MM.1S (cell line): ENCODE data around the gene GBF1.

Experiments used
- DNase-seq: peaks from one replicate; pipeline ENCODE4 v3.0.0-alpha.2; 2015
- H2AFZ ChIP-seq: fragments of 300-600 bp; sonication (generic); 2 replicates; pipeline ENCODE4 v1.6.0; 2016; ENCODE audit warnings: antibody characterized with exemption, low read length
- H3F3A ChIP-seq: fragments of 300-600 bp; sonication (generic); 2 replicates; pipeline ENCODE4 v1.6.1; 2016; ENCODE audit warnings: mild to moderate bottlenecking, antibody characterized with exemption, low read length, moderate library complexity, mixed read lengths; ENCODE audit not compliant: insufficient read depth
- H3K27ac ChIP-seq: fragments of 300-600 bp; sonication (generic); 2 replicates; pipeline ENCODE4 v1.5.1; 2016; ENCODE audit warnings: mild to moderate bottlenecking, low read length
- H3K27me3 ChIP-seq: fragments of 300-600 bp; sonication (generic); replicated peaks from 2 replicates; pipeline ENCODE4 v1.6.0; 2016; ENCODE audit warnings: low read length; ENCODE audit not compliant: insufficient read depth
- H3K36me3 ChIP-seq: fragments of 300-600 bp; sonication (generic); replicated peaks from 2 replicates; pipeline ENCODE4 v1.6.1; 2016; ENCODE audit warnings: mild to moderate bottlenecking, low read length, mixed read lengths; ENCODE audit not compliant: insufficient read depth
- H3K4me1 ChIP-seq: fragments of 300-600 bp; sonication (generic); 2 replicates; pipeline ENCODE4 v1.6.1; 2016; ENCODE audit warnings: low read length, mixed read lengths
- H3K4me2 ChIP-seq: fragments of 300-600 bp; sonication (generic); 2 replicates; pipeline ENCODE4 v1.6.0; 2016; ENCODE audit warnings: low read depth, low read length
- H3K4me3 ChIP-seq: fragments of 300-600 bp; sonication (generic); 2 replicates; pipeline ENCODE4 v1.5.1; 2016; ENCODE audit warnings: low read length, mixed read lengths
- H3K79me2 ChIP-seq: fragments of 300-600 bp; sonication (generic); 2 replicates; pipeline ENCODE4 v1.6.1; 2016; ENCODE audit warnings: mixed run types, low read length, mixed read lengths
- H3K9ac ChIP-seq: fragments of 300-600 bp; sonication (generic); 2 replicates; pipeline ENCODE4 v1.6.1; 2016; ENCODE audit warnings: low read length, mixed read lengths
- H3K9me2 ChIP-seq: fragments of 300-600 bp; sonication (generic); replicated peaks from 2 replicates; pipeline ENCODE4 v1.6.1; 2016; ENCODE audit warnings: mild to moderate bottlenecking, low read length, mixed read lengths; ENCODE audit not compliant: insufficient read depth
- H3K9me3 ChIP-seq: fragments of 300-600 bp; sonication (generic); replicated peaks from 2 replicates; pipeline ENCODE4 v1.6.1; 2016; ENCODE audit warnings: mild to moderate bottlenecking, low read length, mixed read lengths; ENCODE audit not compliant: insufficient read depth
- H4K20me1 ChIP-seq: fragments of 300-600 bp; sonication (generic); 2 replicates; pipeline ENCODE4 v1.6.1; 2016; ENCODE audit warnings: mild to moderate bottlenecking, low read length, moderate library complexity, mixed read lengths; ENCODE audit not compliant: insufficient read depth
- EZH2 ChIP-seq: fragments of 300-600 bp; sonication (generic); optimal IDR thresholded peaks from 2 replicates; pipeline ENCODE3; 2017; ENCODE audit warnings: low read depth, mild to moderate bottlenecking, antibody characterized with exemption, low read length, mixed read lengths
- EZH2phosphoT487 ChIP-seq: fragments of 300-600 bp; sonication (generic); IDR thresholded peaks from 2 replicates; pipeline ENCODE4 v1.6.1; 2018; ENCODE audit warnings: antibody characterized with exemption, low read length
- TF ChIP-seq, protein P1 (sequence below): fragments of 300-600 bp; sonication (generic); IDR thresholded peaks from 2 replicates; pipeline ENCODE4 v1.5.1; 2016; ENCODE audit warnings: antibody characterized with exemption, low read length, mixed read lengths

Gene GBF1

DNA sequence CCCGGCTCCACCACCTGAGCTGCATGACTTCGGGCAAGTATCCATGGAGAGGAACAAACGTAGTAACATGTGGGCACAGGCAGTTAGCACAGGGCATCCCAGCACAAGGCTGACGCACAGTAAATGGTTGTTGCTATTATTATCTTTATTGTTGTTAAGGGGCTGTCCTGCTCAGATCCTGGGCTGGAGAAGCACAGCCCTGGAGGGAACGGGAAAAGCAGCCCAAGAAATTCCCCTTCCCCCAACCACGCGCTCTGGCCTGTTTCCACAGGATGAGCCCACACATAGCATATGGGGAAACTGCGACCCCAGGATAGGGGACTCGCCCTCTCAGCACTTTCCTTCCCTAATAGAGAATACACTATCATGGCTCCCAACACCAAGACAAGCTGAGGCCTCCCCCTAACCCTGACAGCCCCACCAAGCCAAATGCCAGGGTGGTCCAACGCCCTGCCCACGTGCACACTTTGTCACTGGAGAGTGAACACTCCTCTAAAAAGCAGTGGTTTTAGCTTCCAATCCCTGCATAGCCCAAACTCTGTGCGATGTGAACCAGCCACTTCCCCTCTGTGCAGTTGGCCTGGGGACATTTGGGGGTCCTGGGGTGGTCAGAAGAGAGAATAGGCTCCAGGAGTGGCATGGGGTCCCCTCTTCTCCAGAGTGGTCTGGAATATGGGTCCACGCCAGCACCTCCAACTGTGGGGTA, 162.2 kb downstream of the GBF1 start:
- no peak overlapping the region for H3K4me3 ChIP-seq
- H3K36me3 ChIP-seq: no peaks in the 10 kb centered on the region
- H3F3A ChIP-seq: peaks cover 13% of the 10 kb centered on the region; the same call in 1 of the 2 replicates
- H3K9ac ChIP-seq: no peak overlapping the region
- peaks cover 54% of the 10 kb centered on the region for H3K27me3 ChIP-seq
- H3K79me2 ChIP-seq: no peaks in the 10 kb centered on the region
- H4K20me1 ChIP-seq: no peaks in the 10 kb centered on the region
- H2AFZ ChIP-seq: no peak overlapping the region
- no peaks in the 10 kb centered on the region for H3K9me3 ChIP-seq
- no peak for DNase-seq
- no peak overlapping the region for H3K27ac ChIP-seq
- H3K4me2 ChIP-seq: no peak overlapping the region
- no peaks in the 10 kb centered on the region for H3K4me1 ChIP-seq
- no peaks in the 10 kb centered on the region for H3K9me2 ChIP-seq
- TF ChIP-seq, protein P1, sequence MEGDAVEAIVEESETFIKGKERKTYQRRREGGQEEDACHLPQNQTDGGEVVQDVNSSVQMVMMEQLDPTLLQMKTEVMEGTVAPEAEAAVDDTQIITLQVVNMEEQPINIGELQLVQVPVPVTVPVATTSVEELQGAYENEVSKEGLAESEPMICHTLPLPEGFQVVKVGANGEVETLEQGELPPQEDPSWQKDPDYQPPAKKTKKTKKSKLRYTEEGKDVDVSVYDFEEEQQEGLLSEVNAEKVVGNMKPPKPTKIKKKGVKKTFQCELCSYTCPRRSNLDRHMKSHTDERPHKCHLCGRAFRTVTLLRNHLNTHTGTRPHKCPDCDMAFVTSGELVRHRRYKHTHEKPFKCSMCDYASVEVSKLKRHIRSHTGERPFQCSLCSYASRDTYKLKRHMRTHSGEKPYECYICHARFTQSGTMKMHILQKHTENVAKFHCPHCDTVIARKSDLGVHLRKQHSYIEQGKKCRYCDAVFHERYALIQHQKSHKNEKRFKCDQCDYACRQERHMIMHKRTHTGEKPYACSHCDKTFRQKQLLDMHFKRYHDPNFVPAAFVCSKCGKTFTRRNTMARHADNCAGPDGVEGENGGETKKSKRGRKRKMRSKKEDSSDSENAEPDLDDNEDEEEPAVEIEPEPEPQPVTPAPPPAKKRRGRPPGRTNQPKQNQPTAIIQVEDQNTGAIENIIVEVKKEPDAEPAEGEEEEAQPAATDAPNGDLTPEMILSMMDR: no peak
- no peak for TF ChIP-seq EZH2phosphoT487
- TF ChIP-seq EZH2: no peak

DNA sequence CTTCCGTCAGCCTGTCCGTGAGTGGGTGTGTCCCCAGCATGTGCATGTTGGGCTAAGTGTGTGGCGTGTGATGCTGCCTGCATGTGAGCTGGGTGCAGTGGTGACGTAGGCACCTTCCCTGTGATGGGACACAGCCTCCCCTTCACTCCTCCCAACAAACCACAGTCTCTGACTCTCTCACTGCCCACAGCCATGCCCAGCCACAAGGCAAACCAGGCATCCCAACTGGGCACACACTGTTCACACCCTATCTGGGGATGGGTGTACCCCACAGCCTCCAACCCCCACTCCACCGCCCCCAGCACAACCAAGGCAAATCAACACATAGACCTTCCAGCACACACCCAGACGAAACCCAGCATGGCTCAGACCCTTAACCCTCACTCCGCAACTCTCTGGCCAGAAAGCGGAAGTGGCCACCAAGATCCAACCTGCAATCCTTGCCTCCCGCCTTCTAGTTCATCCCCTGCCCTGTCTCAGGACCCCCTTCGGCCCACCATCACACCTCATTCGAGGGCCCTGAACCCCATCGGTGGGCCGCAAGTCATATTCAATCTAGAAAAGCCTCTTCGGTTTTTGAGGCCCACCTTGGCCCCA, 162.9 kb downstream of the GBF1 start:
- H3K27ac ChIP-seq: no peak overlapping the region
- no peak overlapping the region for H3K4me2 ChIP-seq
- H3K79me2 ChIP-seq: no peaks in the 10 kb centered on the region
- no peaks in the 10 kb centered on the region for H3K9me2 ChIP-seq
- no peaks in the 10 kb centered on the region for H3K4me1 ChIP-seq
- no peaks in the 10 kb centered on the region for H3K36me3 ChIP-seq
- H3K27me3 ChIP-seq: peaks cover 60% of the 10 kb centered on the region
- no peak overlapping the region for H3K4me3 ChIP-seq
- H3K9ac ChIP-seq: no peak overlapping the region
- H3K9me3 ChIP-seq: no peaks in the 10 kb centered on the region
- H3F3A ChIP-seq: peaks cover 10% of the 10 kb centered on the region; the same call in 1 of the 2 replicates
- DNase-seq: no peak
- H2AFZ ChIP-seq: no peak overlapping the region
- TF ChIP-seq, protein P1: no peak
- no peak for TF ChIP-seq EZH2phosphoT487
- TF ChIP-seq EZH2: no peak
- H4K20me1 ChIP-seq: no peaks in the 10 kb centered on the region

DNA sequence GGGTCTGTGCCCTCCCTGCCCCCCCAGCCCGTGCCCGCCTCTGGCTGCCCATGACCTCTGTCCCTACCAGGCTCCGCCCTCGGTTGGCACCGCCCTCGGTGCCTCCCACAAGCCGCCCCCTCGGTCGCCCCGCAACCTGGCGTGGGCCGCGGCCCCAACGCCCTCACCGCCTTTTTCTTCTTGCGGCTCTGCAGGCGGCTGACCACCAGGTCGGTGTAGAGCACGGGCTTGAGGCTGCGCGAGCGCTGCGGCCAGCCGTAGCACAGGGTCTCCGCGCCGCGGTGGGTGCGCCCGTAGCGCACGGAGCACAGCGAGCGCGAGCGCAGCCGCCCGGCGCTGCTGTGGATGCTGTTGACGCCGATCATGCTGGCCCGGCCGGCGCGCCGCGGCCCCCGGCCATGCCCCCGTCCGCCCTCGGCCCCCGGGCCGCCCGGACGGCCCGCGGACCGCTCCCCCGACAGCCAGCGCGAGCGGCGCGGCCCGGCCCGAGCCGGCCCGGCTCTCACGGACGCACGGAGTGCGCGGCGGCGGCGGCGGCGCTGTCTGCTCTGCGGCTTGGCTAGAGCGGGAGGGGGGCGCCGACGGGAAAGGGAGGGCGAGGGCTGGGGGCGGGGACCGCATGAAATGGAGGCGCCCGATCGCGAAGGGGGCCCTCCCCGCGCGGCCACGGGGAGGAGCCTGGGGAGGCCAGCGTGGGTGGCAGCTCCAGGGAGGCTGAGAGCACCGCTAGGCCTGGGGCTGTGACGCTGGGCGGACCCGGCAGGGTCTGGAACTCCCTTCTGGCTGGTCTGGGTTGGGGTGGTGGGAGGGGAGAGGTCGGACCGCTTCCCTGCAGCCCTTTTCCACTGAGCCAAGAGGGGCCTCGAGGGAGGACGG, 163.6 kb downstream of the GBF1 start:
- H3K79me2 ChIP-seq: no peaks in the 10 kb centered on the region
- no peaks in the 10 kb centered on the region for H4K20me1 ChIP-seq
- no peak overlapping the region for H3K9ac ChIP-seq
- H3K36me3 ChIP-seq: no peaks in the 10 kb centered on the region
- DNase-seq: no peak
- no peak overlapping the region for H2AFZ ChIP-seq
- no peaks in the 10 kb centered on the region for H3K4me1 ChIP-seq
- H3K9me3 ChIP-seq: no peaks in the 10 kb centered on the region
- H3K4me3 ChIP-seq: no peak overlapping the region
- no peaks in the 10 kb centered on the region for H3K9me2 ChIP-seq
- H3K27me3 ChIP-seq: peaks cover 68% of the 10 kb centered on the region
- TF ChIP-seq EZH2phosphoT487 (no peak), EZH2 (peak; percentile 75)
- H3K4me2 ChIP-seq: peak overlapping the region; percentile 59
- H3F3A ChIP-seq: 0 out of 2 replicates have a peak, but pooled peaks cover 5% of the 10 kb centered on the region
- H3K27ac ChIP-seq: no peak overlapping the region
